GM12878 (cell line): ENCODE measurements around the gene FASN. TPM values are rescaled to one million over a fixed set of nuclear protein-coding genes. Genes with fewer than 3 reads are reported as not detected.

Experiments
- ATAC-seq: fragments of 200-7000 bp; cut with Tn5 transposase; 3 replicates; pipeline ENCODE4 v1.9.1; 2020; ENCODE audit warnings: mild to moderate bottlenecking, moderate library complexity
- BruUV-seq: library from RNA; stranded (reverse); fragments of 400-500 nt; replicated peaks from 2 replicates; lab custom pipeline; 2021; lab: Mats Ljungman, UMichigan
- CTCF ChIA-PET: fragments of 300-600 bp; sonication (Branson Sonifier 250); formaldehyde crosslinking; extraction: SDS; loops from one replicate; lab custom pipeline; 2021; ENCODE audit warnings: inconsistent platforms; lab: Yijun Ruan, JAX
- POLR2A ChIA-PET: fragments of 350-600 bp; formaldehyde crosslinking; extraction: SDS; loops from one replicate; lab custom pipeline; 2021; ENCODE audit warnings: inconsistent platforms; lab: Charles Lee
- RAD21 ChIA-PET: fragments of 300-600 bp; sonication (Branson Sonifier 250); formaldehyde crosslinking; loops from one replicate; lab custom pipeline; 2023; ENCODE audit warnings: antibody characterized with exemption; ENCODE audit not compliant: unreplicated experiment; lab: Charles Lee
- SMC1A ChIA-PET: fragments of 300-600 bp; sonication (Branson Sonifier 250); formaldehyde crosslinking; loops from one replicate; lab custom pipeline; 2023; ENCODE audit not compliant: unreplicated experiment, uncharacterized antibody; lab: Charles Lee
- DNase-seq: peaks from one replicate; pipeline ENCODE4 v3.0.0-alpha.2; 2011; ENCODE audit warnings: low read depth, low spot score
- FAIRE-seq: peaks from 3 replicates; lab custom pipeline; 2011; peaks lifted over from hg19 to GRCh38; lab: Jason Lieb, UNC
- H2AFZ ChIP-seq: 2 replicates; pipeline ENCODE4 v1.6.0; 2011; ENCODE audit warnings: low read depth, low read length, control low read depth; ENCODE audit not compliant: control insufficient read depth
- H3K27ac ChIP-seq: 2 replicates; pipeline ENCODE4 v1.5.1; 2011; ENCODE audit warnings: control low read depth; ENCODE audit not compliant: control insufficient read depth, insufficient read depth
- H3K27me3 ChIP-seq, 2 experiments: replicated peaks in 1 of 2; 2 replicates each; pipeline versions ENCODE4 v1.6.0 to v1.6.1; 2011; ENCODE audit warnings: low read length in 1 of 2; ENCODE audit not compliant: control insufficient read depth in 2 of 2, insufficient read depth in 2 of 2
- H3K36me3 ChIP-seq, 2 experiments: 2 replicates each; pipeline ENCODE4 v1.5.1; 2011; ENCODE audit warnings: low read length in 1 of 2; ENCODE audit not compliant: control insufficient read depth in 2 of 2, insufficient read depth in 2 of 2
- H3K4me1 ChIP-seq: 2 replicates; pipeline ENCODE4 v1.6.1; 2011; ENCODE audit warnings: mild to moderate bottlenecking, low read length, moderate library complexity, mixed read lengths; ENCODE audit not compliant: control insufficient read depth, insufficient read depth
- H3K4me2 ChIP-seq: 2 replicates; pipeline ENCODE4 v1.6.0; 2011; ENCODE audit warnings: control low read depth; ENCODE audit not compliant: control insufficient read depth, insufficient read depth
- H3K4me3 ChIP-seq: fragments of 200-600 bp; sonication (generic); 2 replicates; pipeline ENCODE4 v1.5.1; 2016
- H3K79me2 ChIP-seq: 2 replicates; pipeline ENCODE4 v1.6.0; 2011; ENCODE audit warnings: low read length; ENCODE audit not compliant: control insufficient read depth, insufficient read depth
- H3K9ac ChIP-seq: 2 replicates; pipeline ENCODE4 v1.8.0; 2011; ENCODE audit warnings: low read length, control low read depth, mixed read lengths; ENCODE audit not compliant: control insufficient read depth, insufficient read depth
- H3K9me3 ChIP-seq: replicated peaks from 3 replicates; pipeline ENCODE4 v1.5.1; 2011; ENCODE audit warnings: mild to moderate bottlenecking, low read length; ENCODE audit not compliant: control insufficient read depth, insufficient read depth
- H4K20me1 ChIP-seq: 2 replicates; pipeline ENCODE4 v1.6.0; 2011; ENCODE audit not compliant: control insufficient read depth, insufficient read depth
- POLR2A ChIP-seq: IDR thresholded peaks from 2 replicates; pipeline ENCODE4 v1.6.1; 2011; ENCODE audit warnings: low read depth, mild to moderate bottlenecking, low read length
- SKIL ChIP-seq: fragments of 450-650 bp; IDR thresholded peaks from 2 replicates; pipeline ENCODE4 v1.6.1; 2017; ENCODE audit warnings: mild to moderate bottlenecking, low read depth, inconsistent platforms; ENCODE audit not compliant: poor library complexity, severe bottlenecking
- WGBS: methylation state at CpG from one replicate; pipeline ENCODE4 v1.1.6; 2016; ENCODE audit warnings: low lambda C conversion rate; ENCODE audit not compliant: insufficient replicate concordance, insufficient coverage; ENCODE audit errors: missing lambda C conversion rate; 5-methylcytosine and 5-hydroxymethylcytosine counted together
- in situ Hi-C: fragments of 300-500 bp; cut with MboI; formaldehyde crosslinking; loops from 9 replicates; pipeline ENCODE4 v1.14.3; 2018; ENCODE audit warnings: mixed read lengths
- intact Hi-C: fragments of 100-400 bp; cut with micrococcal nuclease; formaldehyde crosslinking; loops from one replicate; pipeline ENCODE4 v1.14.2; 2022; ENCODE audit not compliant: unreplicated experiment
- polyA plus RNA-seq, 11 experiments: library from polyadenylated mRNA; depleted of rRNA in 4 of 11; unstranded in 6 of 11; stranded (reverse) in 5 of 11; fragments of >200 nt; fragmentation: Nextera tagmentation in 4 of 11; fragmentation: Illumina TruSeq in 1 of 11; extraction: Ambion mirVana in 4 of 11; extraction: Trizol in 1 of 11; gene quantifications; 1 replicate in 1 of 11; 2 replicates in 10 of 11; pipeline versions ENCODE4 v1.2.1 to v1.2.3, GENCODE V29; 2011 to 2016; ENCODE audit warnings: inconsistent platforms in 2 of 11, missing spikeins in 2 of 11, low read depth in 1 of 11
- total RNA-seq, 4 experiments: library from RNA; depleted of rRNA in 3 of 4; stranded (reverse); fragments of >200 nt in 3 of 4; fragmentation: Illumina TruSeq in 1 of 4; extraction: Trizol in 1 of 4; gene quantifications; 2 replicates each; pipeline versions ENCODE4 v1.2.1 to v1.2.3, GENCODE V29; 2013 to 2021

Gene FASN
- total and polyA plus RNA-seq, 10 of the 15 experiments (the other 5 are each of a cell fraction or from before 2014, with no cell fraction given): 0.19 to 333 (median 30.4) TPM

GRCh38 chr17:82085931-82086764, 11.9 kb downstream of the FASN start:
- no TSS peak for BruUV-seq
- H3K36me3 ChIP-seq: peaks cover 17 to 87% of the 10 kb centered on the region in 2 experiments
- TF ChIP-seq SKIL: no peak
- peak; percentile 50 for TF ChIP-seq POLR2A
- TF ChIP-seq, all 136 proteins: peak for 1
- no peaks in the 10 kb centered on the region for H3K9me3 ChIP-seq
- no peaks in the 10 kb centered on the region for H3K27me3 ChIP-seq
- no peaks in the 10 kb centered on the region for H3K4me1 ChIP-seq
- RAD21 ChIA-PET: no interaction called here
- FAIRE-seq (no peak), ATAC-seq (no peak), DNase-seq (no peak)
- no peak overlapping the region for H2AFZ ChIP-seq
- 95% methylated on average over 21 of the region's 25 CpGs for WGBS
- H3K4me3 ChIP-seq: no peak overlapping the region
- H4K20me1 ChIP-seq: no peaks in the 10 kb centered on the region
- POLR2A ChIA-PET: no interaction called here
- in situ Hi-C loops: no loop called here
- H3K4me2 ChIP-seq: no peak overlapping the region
- SMC1A ChIA-PET: no interaction called here
- intact Hi-C loops: no loop called here
- no peak overlapping the region for H3K27ac ChIP-seq
- no peaks in the 10 kb centered on the region for H3K79me2 ChIP-seq
- CTCF ChIA-PET: no interaction called here
- no peak overlapping the region for H3K9ac ChIP-seq
